GM12878 (cell line): ENCODE results near the gene B3GALNT2.
A peak's percentile ranks its signal among the peaks of the same experiment; 100 is the strongest.

Experiments
- BMI1 ChIP-seq: fragments of 450-650 bp; IDR thresholded peaks from 2 replicates; pipeline ENCODE4 v1.6.1; 2016; ENCODE audit warnings: mild to moderate bottlenecking, moderate library complexity, borderline replicate concordance
- BRCA1 ChIP-seq: IDR thresholded peaks from 2 replicates; pipeline ENCODE4 v1.6.1; 2011; ENCODE audit warnings: low read depth, low read length, improper control_type of control experiment
- CHD4 ChIP-seq: fragments of 200-600 bp; sonication (generic); IDR thresholded peaks from 2 replicates; pipeline ENCODE4 v1.6.1; 2016; ENCODE audit warnings: mild to moderate bottlenecking
- CREB1 ChIP-seq: IDR thresholded peaks from 2 replicates; pipeline ENCODE4 v1.6.1; 2012; ENCODE audit warnings: low read depth, mild to moderate bottlenecking, inconsistent platforms
- CTCF ChIP-seq, 3 experiments: IDR thresholded peaks in 2 of 3; conservative IDR thresholded peaks in 1 of 3; 2 replicates each; pipeline ENCODE4 v1.5.1; 2011; ENCODE audit warnings: low read depth in 3 of 3, low read length in 3 of 3, mild to moderate bottlenecking in 3 of 3, control low read depth in 2 of 3, moderate library complexity in 2 of 3, inconsistent platforms in 1 of 3, mixed read lengths in 1 of 3; ENCODE audit not compliant: control insufficient read depth in 2 of 3, insufficient read depth in 1 of 3; ENCODE audit errors: extremely low read depth in 1 of 3
- EZH2 ChIP-seq: IDR thresholded peaks from 2 replicates; pipeline ENCODE4 v1.6.1; 2012; ENCODE audit warnings: low read depth, mild to moderate bottlenecking, control low read depth, inconsistent platforms, low read length, borderline replicate concordance; ENCODE audit not compliant: control insufficient read depth
- IRF3 ChIP-seq: fragments of 450-650 bp; IDR thresholded peaks from 2 replicates; pipeline ENCODE4 v1.6.1; 2014; ENCODE audit warnings: mild to moderate bottlenecking
- POLR2AphosphoS5 ChIP-seq: IDR thresholded peaks from 2 replicates; pipeline ENCODE4 v1.6.1; 2011; ENCODE audit warnings: mild to moderate bottlenecking, low read length, inconsistent platforms
- SMC3 ChIP-seq: IDR thresholded peaks from 2 replicates; pipeline ENCODE4 v1.6.1; 2011; ENCODE audit warnings: low read length, improper control_type of control experiment, borderline replicate concordance
- TF ChIP-seq, protein P1 (sequence below): IDR thresholded peaks from 2 replicates; pipeline ENCODE4 v1.6.1; 2012; ENCODE audit warnings: mild to moderate bottlenecking, low read depth, low read length

GRCh38 chr1:235511470-235512240 is 7.4 kb upstream of the B3GALNT2 start:
- TF ChIP-seq BMI1, result no peak
- TF ChIP-seq CTCF (IDR thresholded peaks at IDR 0.05 in 2 of 3, conservative IDR thresholded peaks at IDR 0.05 in 1 of 3; ENCODE audit: control insufficient read depth in 2 of 3, extremely low read depth in 1 of 3, insufficient read depth in 1 of 3, low read depth in 3 of 3, low read length in 3 of 3), result peak in 1 of 3 experiments; percentile 22; a peak in 2 of 6 replicates
- no peak for TF ChIP-seq EZH2
- TF ChIP-seq BRCA1, result no peak
- no peak for TF ChIP-seq POLR2AphosphoS5
- TF ChIP-seq CHD4, result no peak
- no peak for TF ChIP-seq SMC3
- TF ChIP-seq, protein P1, sequence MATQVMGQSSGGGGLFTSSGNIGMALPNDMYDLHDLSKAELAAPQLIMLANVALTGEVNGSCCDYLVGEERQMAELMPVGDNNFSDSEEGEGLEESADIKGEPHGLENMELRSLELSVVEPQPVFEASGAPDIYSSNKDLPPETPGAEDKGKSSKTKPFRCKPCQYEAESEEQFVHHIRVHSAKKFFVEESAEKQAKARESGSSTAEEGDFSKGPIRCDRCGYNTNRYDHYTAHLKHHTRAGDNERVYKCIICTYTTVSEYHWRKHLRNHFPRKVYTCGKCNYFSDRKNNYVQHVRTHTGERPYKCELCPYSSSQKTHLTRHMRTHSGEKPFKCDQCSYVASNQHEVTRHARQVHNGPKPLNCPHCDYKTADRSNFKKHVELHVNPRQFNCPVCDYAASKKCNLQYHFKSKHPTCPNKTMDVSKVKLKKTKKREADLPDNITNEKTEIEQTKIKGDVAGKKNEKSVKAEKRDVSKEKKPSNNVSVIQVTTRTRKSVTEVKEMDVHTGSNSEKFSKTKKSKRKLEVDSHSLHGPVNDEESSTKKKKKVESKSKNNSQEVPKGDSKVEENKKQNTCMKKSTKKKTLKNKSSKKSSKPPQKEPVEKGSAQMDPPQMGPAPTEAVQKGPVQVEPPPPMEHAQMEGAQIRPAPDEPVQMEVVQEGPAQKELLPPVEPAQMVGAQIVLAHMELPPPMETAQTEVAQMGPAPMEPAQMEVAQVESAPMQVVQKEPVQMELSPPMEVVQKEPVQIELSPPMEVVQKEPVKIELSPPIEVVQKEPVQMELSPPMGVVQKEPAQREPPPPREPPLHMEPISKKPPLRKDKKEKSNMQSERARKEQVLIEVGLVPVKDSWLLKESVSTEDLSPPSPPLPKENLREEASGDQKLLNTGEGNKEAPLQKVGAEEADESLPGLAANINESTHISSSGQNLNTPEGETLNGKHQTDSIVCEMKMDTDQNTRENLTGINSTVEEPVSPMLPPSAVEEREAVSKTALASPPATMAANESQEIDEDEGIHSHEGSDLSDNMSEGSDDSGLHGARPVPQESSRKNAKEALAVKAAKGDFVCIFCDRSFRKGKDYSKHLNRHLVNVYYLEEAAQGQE, result no peak
- TF ChIP-seq IRF3, result no peak
- no peak for TF ChIP-seq CREB1
